Measurements from ENCODE around the gene DOK5. TPM values are rescaled to one million over a fixed set of nuclear protein-coding genes. Genes with fewer than 3 reads are reported as not detected.

The DOK5 gene
- total RNA-seq, 1 donor = 14.1 TPM

DNA sequence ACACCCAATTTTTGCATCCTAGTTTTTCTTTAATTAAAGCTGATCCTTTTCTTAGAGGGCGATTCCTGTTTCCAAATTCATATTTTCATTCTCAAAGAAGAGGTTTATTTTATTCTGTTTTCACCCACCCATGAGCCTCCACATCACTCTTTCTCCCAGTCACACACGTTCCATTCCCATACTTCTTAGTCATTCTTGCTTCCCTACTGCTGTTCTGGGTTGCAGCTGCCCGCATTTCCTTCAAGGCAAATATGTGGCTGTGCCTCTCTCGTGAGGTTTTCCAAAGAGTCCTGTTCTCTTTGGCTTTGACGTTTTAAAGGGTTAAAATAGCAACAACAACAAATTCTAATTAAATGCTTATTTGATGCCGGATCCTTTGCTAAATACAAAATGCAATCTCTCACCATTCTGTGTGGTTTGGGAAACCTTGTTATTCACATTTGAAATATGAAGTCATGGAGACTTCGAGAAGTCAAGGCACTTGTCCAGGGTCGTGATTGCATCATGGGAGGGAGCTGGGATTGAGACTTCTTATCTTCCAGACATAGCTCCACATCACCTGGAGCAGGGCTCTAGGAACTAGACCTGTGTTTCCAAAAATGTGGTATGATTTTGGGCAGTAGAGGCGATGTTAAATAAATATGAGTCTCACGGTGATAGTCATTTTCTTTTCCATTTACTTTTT is 126.6 kb downstream of the DOK5 start:
- H3K4me1 ChIP-seq (ENCODE audit: insufficient read depth, low read length) = no peaks in the 10 kb centered on the region
- H3K36me3 ChIP-seq (ENCODE audit: insufficient read depth, low read length) = no peaks in the 10 kb centered on the region
- no peak overlapping the region for H2AFZ ChIP-seq (ENCODE audit: low read length)
- no peaks in the 10 kb centered on the region for H3K27me3 ChIP-seq (ENCODE audit: insufficient read depth, low read length)
- H4K20me1 ChIP-seq (ENCODE audit: insufficient read depth, low read length) = no peaks in the 10 kb centered on the region
- no peaks in the 10 kb centered on the region for H3K9me3 ChIP-seq (ENCODE audit: low read depth, low read length)
- no peaks in the 10 kb centered on the region for H3K79me2 ChIP-seq (ENCODE audit: insufficient read depth, low read length)
- H3K27ac ChIP-seq (ENCODE audit: low read depth, low read length) = no peak overlapping the region
- no peak overlapping the region for H3K4me3 ChIP-seq (ENCODE audit: insufficient read depth, low read length)
- H3K4me2 ChIP-seq (ENCODE audit: insufficient read depth, low read length) = no peak overlapping the region
- no peak for TF ChIP-seq CTCF (IDR thresholded peaks at IDR 0.05; ENCODE audit: extremely low read depth, low read depth, low read length)
- DNase-seq (ENCODE audit: insufficient read length, low spot score, missing footprints) = no peak

DNA sequence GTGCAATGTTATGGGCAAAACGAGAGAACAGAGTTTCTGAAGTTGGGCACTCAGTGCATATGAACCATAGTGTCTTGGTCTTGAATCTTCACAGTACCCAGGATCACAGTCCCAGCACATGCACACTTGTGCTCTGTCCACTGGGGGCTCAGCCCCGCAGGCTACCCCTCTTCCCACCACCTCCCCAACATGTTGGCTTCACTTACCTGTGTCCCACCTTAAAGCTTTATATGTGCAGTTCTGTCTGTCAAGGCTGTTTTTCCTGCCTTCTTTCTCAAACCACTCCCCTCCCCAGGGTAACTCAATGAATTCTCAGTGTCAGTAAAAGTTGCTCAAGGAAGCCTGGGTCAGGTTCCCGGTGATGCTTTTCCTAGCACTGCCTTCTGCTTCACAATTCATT is 129.9 kb downstream of the DOK5 start:
- no peak for DNase-seq (ENCODE audit: insufficient read length, low spot score, missing footprints)
- Histone ChIP-seq H3K4me1 (ENCODE audit: insufficient read depth, low read length) (no peaks in the 10 kb centered on the region), H3K9me3 (ENCODE audit: low read depth, low read length) (no peaks in the 10 kb centered on the region), H3K27ac (ENCODE audit: low read depth, low read length) (no peak overlapping the region), H4K20me1 (ENCODE audit: insufficient read depth, low read length) (no peaks in the 10 kb centered on the region), H2AFZ (ENCODE audit: low read length) (no peak overlapping the region), H3K27me3 (ENCODE audit: insufficient read depth, low read length) (no peaks in the 10 kb centered on the region), H3K79me2 (ENCODE audit: insufficient read depth, low read length) (no peaks in the 10 kb centered on the region), H3K4me3 (ENCODE audit: insufficient read depth, low read length) (no peak overlapping the region), H3K4me2 (ENCODE audit: insufficient read depth, low read length) (no peak overlapping the region), H3K36me3 (ENCODE audit: insufficient read depth, low read length) (no peaks in the 10 kb centered on the region)
- no peak for TF ChIP-seq CTCF (IDR thresholded peaks at IDR 0.05; ENCODE audit: extremely low read depth, low read depth, low read length)

GRCh38 chr20:54606380-54606779 is 131.0 kb downstream of the DOK5 start:
- Histone ChIP-seq H3K36me3 (ENCODE audit: insufficient read depth, low read length) (no peaks in the 10 kb centered on the region), H3K4me3 (ENCODE audit: insufficient read depth, low read length) (no peak overlapping the region), H4K20me1 (ENCODE audit: insufficient read depth, low read length) (no peaks in the 10 kb centered on the region), H2AFZ (ENCODE audit: low read length) (no peak overlapping the region), H3K4me2 (ENCODE audit: insufficient read depth, low read length) (no peak overlapping the region), H3K4me1 (ENCODE audit: insufficient read depth, low read length) (no peaks in the 10 kb centered on the region), H3K27me3 (ENCODE audit: insufficient read depth, low read length) (no peaks in the 10 kb centered on the region), H3K9me3 (ENCODE audit: low read depth, low read length) (no peaks in the 10 kb centered on the region), H3K79me2 (ENCODE audit: insufficient read depth, low read length) (no peaks in the 10 kb centered on the region), H3K27ac (ENCODE audit: low read depth, low read length) (no peak overlapping the region)
- TF ChIP-seq CTCF (IDR thresholded peaks at IDR 0.05; ENCODE audit: extremely low read depth, low read depth, low read length) = no peak
- no peak for DNase-seq (ENCODE audit: insufficient read length, low spot score, missing footprints)

GRCh38 chr20:54608039-54608745 is 132.8 kb downstream of the DOK5 start:
- no peak for TF ChIP-seq CTCF (IDR thresholded peaks at IDR 0.05; ENCODE audit: extremely low read depth, low read depth, low read length)
- H3K4me3 ChIP-seq (ENCODE audit: insufficient read depth, low read length) = no peak overlapping the region
- DNase-seq (ENCODE audit: insufficient read length, low spot score, missing footprints) = no peak
- H3K79me2 ChIP-seq (ENCODE audit: insufficient read depth, low read length) = no peaks in the 10 kb centered on the region
- no peaks in the 10 kb centered on the region for H3K4me1 ChIP-seq (ENCODE audit: insufficient read depth, low read length)
- H3K4me2 ChIP-seq (ENCODE audit: insufficient read depth, low read length) = no peak overlapping the region
- H3K36me3 ChIP-seq (ENCODE audit: insufficient read depth, low read length) = no peaks in the 10 kb centered on the region
- H3K27me3 ChIP-seq (ENCODE audit: insufficient read depth, low read length) = no peaks in the 10 kb centered on the region
- H3K27ac ChIP-seq (ENCODE audit: low read depth, low read length) = no peak overlapping the region
- no peaks in the 10 kb centered on the region for H4K20me1 ChIP-seq (ENCODE audit: insufficient read depth, low read length)
- H2AFZ ChIP-seq (ENCODE audit: low read length) = no peak overlapping the region
- no peaks in the 10 kb centered on the region for H3K9me3 ChIP-seq (ENCODE audit: low read depth, low read length)

Measured in osteoblast (primary cell).